ENCODE measurements around the gene TACR2.

DNA sequence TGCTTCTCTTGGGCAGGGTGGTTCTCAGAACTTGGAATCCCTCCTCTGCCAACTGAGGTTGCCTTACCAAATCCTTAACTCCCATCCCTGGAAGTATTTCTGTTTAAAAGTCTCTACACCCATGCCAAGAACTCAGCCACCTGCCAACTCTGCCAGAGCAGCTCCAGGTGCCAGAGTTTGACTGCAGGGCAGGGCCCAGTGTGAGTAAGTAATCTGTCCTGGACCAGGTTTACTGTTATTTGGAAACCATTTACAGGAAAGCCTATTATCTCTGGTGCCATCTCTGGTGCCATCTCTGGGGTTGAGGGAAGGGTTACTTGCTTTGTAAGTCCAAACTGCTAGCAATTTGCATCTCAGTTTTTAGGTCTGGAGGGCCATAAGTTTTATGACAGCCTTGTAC lies 37.1 kb upstream of the TACR2 start:
- no peak for TF ChIP-seq POLR2A (IDR thresholded peaks at IDR 0.05)
- TF ChIP-seq, protein P1, sequence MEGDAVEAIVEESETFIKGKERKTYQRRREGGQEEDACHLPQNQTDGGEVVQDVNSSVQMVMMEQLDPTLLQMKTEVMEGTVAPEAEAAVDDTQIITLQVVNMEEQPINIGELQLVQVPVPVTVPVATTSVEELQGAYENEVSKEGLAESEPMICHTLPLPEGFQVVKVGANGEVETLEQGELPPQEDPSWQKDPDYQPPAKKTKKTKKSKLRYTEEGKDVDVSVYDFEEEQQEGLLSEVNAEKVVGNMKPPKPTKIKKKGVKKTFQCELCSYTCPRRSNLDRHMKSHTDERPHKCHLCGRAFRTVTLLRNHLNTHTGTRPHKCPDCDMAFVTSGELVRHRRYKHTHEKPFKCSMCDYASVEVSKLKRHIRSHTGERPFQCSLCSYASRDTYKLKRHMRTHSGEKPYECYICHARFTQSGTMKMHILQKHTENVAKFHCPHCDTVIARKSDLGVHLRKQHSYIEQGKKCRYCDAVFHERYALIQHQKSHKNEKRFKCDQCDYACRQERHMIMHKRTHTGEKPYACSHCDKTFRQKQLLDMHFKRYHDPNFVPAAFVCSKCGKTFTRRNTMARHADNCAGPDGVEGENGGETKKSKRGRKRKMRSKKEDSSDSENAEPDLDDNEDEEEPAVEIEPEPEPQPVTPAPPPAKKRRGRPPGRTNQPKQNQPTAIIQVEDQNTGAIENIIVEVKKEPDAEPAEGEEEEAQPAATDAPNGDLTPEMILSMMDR (IDR thresholded peaks at IDR 0.05) = no peak

Measured in Peyer's patch (tissue), 4 donors.